Stimulated activated naive CD4-positive, alpha-beta T cell treated with Interleukin-2 at 50 U/mL for 16 hours (primary cell): ENCODE results near the gene GRIP2.

Experiments
- DNase-seq: peaks from one replicate; lab custom pipeline; 2025; lab: John Stamatoyannopoulos, UW

Gene GRIP2

GRCh38 chr3:14506626-14507304 is 33.4 kb downstream of the GRIP2 start:
- no peak for DNase-seq

- no peak for DNase-seq
Measured at GRCh38 chr3:14505803-14506500, 34.2 kb downstream of the GRIP2 start.

GRCh38 chr3:14505001-14505802 is 34.9 kb downstream of the GRIP2 start:
- no peak for DNase-seq

- DNase-seq: no peak
Measured at GRCh38 chr3:14503706-14504065, 36.5 kb downstream of the GRIP2 start.

DNA sequence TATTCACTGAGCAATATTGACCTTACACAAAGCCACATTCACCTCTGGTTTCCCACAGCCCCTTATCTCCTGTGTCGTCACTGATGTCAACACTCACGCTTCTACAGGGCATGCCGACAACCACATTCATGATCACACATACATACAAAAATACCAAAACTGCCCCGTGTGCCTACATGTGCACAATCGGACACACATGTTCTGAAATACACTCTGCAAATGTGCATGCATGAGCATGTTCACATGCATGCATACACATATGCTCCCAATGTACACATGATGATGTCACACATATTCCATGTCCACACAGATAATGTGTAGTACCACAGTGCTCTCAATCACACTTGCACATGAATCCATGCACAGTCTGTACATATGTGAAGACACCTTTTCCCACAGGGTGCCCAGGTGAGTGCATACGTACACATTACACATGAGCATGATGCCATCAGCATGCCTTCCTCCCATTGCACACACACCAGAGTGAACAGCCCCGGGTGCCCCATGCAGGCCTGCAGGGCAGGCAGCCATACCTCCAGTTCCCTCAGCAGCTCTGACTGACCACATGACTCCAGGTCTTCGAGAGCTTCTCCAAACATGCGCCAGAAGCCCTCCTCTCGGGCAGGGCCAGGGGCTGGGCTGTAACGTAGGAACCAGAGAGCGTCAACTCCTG is 37.0 kb downstream of the GRIP2 start:
- no peak for DNase-seq

GRCh38 chr3:14502472-14502871 is 37.7 kb downstream of the GRIP2 start:
- DNase-seq: no peak

- DNase-seq: no peak
Measured at GRCh38 chr3:14497321-14497720, 42.8 kb downstream of the GRIP2 start.

DNA sequence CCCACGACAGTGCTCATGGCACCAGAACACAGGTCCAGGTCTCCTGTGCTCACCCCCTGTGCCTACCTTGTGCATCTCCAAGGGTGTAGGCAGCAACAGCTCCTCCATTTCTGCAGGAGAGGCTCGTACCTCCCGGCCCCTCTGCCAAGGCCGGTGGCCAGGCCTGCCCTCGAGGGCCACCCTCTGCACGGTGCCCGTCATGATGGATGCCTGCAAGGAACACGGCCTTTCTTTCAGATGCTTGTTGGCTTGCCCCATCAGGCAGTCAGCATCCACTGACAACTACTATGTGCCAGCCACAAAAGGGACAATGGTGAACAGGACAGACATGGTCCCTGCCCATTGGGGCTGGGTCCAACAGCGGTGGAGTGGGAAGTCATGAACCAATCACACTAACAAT is 43.8 kb downstream of the GRIP2 start:
- no peak for DNase-seq

DNA sequence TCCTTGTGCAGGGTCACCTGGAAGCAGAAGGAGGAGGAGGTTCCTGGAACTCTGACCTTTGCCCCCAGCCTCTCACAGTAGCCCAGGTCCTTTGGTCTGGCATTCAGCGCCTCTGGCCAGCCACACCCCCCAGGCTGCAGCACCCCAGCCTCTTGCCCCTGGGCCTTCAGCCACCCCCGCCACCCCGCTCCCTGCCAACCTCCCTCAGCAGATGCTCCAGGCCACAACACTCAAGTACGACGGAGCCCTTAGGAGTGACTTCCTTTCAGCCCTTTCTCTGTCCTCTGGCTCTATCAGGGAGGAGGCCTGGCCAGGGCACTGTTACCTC is 45.2 kb downstream of the GRIP2 start:
- no peak for DNase-seq

DNA sequence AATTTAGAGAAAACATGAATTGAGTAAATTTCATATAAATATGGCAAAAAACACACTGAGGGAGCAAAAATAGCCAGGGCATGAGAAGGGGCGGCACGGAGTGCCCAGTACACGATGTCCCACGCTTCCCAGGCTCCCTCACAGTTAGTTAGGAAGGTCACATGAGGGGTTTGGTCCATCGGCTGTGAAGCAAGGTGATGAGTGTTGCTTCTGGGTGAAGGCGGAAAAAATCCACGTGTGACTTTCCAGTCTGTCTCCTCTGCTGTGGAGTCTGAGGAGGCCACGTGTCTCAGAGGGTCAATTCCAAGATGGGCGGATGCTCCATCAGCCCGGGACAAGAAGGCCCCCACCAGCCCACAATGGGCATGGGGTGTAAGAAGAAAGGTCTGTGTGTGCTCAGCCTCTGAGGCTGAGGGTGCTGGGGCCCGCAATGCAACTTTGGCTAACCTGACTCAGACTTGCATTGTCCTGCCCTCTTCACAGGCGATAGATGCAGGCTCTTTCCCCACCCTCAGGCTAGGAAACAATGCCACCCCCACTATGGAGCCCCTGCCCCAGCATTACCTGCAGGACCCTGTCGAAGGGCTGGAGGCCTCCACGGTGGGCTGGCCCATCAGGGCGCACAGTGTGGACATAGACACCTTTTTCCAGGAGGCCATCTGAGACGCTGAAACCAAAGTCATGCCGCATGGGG is 45.7 kb downstream of the GRIP2 start:
- no peak for DNase-seq

- DNase-seq: no peak
Measured at GRCh38 chr3:14492948-14493881, 46.9 kb downstream of the GRIP2 start.

GRCh38 chr3:14491396-14492190 is 48.5 kb downstream of the GRIP2 start:
- DNase-seq: no peak

- DNase-seq: no peak
Measured at GRCh38 chr3:14490831-14491230, 49.3 kb downstream of the GRIP2 start.

DNA sequence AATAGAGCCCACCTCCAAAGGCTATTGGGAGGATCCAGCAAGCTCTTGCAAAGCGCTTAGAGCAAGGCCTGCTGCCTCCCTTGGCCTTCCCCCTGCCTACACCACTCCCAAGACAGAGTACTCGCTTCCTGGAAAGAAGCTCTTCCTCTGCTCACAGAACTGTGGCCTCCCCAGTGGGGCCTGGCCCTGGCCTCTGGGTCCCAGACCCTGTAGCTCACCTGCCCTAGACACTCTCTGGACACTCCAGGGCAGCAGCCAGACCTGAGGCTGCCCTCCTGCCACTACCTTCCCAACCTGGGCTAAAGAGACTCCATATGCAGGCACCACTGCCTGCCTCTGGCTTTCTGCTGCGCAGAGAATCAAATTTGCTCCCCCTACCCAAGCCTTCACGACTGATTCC is 49.9 kb downstream of the GRIP2 start:
- no peak for DNase-seq

DNA sequence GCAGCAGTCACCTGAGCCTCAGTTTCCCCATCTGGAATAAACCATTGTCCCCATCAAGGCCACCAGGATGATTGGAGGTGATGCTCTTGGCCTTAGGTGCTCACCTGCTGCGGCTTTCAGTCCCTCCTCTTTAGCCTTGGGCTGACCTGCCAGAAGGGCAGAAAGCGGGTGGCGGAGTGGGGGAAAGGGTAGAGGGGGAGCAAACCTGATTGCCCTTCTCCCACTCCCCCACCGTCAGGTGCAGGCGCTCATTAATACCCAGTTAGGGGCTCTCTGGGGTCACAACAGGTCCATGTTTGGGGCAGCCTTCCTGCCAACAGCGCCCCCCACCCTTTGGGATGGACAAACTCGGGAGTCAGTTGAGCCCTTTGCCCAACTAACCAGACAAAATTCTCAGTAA is 50.5 kb downstream of the GRIP2 start:
- DNase-seq: no peak

DNA sequence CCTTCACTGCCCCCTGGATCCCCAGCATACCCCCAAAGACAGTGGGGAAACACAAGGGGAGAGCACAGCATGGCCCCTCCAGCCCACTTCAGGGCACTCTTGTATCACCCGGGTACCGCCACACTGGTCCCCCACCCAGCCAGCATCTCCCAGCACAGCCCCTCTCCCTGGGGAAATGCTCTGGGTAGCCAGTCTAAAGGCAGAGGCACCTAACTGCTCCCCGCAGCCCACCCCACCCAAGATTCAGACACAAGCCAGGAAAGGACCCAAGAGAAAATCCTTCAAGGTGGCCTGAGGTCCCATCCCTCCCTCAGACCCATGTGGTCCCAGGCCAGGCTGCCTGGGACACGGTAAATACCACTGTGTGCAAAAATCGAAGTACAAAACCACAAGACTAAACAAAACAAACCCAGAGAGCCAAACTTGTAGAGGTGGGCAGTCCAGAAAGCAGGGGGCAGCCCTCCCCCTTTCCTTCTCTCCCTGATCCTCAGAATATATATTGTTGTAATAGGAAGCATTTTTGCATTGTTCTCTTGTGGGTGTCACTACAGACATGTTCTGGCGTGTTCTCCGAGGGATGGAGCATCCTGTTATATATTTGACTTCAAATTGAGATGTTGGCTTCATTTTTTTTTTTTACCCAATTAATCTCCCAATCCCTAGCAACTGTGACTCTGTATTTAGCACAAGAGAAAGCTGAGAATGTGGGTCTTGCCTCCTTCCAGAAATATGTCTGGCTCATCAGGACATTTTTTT is 51.7 kb downstream of the GRIP2 start:
- DNase-seq: no peak

DNA sequence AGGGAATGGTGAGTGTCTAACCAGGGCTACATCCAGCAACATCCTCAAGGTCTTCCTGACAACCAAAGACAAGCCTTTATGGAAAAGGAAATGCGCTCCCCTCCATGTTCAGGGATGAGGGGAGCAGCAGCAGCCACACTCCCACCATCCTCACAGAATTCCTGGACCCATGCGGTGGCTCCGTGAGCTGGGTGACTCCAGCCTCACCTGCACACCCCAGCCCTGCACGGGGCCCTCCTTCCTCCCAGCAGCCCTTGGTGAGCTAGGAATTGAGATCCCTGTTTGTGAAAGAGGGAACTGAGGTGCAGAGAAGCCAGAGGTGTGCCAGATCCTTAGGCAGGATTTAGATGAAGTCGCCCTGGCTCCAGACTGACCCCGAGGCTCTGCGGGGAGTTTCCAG is 52.3 kb downstream of the GRIP2 start:
- DNase-seq: no peak

DNA sequence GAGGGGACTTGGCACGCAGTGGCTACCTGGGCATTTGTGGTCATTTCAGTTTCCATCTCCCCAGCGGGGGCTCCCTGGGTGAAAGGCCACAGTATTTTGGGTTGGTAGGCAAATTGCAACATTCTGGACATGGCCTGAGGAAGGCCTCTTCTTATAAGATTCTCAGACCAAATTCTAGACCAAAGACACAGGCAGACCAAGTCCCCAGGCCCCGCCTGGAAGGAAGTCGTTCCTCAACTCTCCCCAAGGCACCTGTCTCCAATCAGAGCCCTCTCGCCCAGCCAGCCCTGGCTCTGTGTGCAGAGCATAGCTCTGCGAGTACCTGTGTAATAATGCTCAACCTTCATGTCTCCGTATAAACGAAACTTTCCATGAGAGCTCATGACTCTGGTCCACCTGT is 53.1 kb downstream of the GRIP2 start:
- no peak for DNase-seq

GRCh38 chr3:14486460-14486859 is 53.7 kb downstream of the GRIP2 start:
- DNase-seq: no peak
